AG09309 (cell line): ENCODE data around the gene NEDD8.

Source experiments
- DNase-seq: peaks from one replicate; pipeline ENCODE4 v3.0.0-alpha.2; 2010; ENCODE audit warnings: low read depth
- H3K4me3 ChIP-seq: 2 replicates; pipeline ENCODE4 v1.5.1; 2011; ENCODE audit warnings: mild to moderate bottlenecking, low read depth, low read length, moderate library complexity; ENCODE audit not compliant: control insufficient read depth
- TF ChIP-seq, protein P1 (sequence below): IDR thresholded peaks from 2 replicates; pipeline ENCODE4 v1.5.1; 2011; ENCODE audit warnings: mild to moderate bottlenecking, low read depth, low read length, inconsistent platforms; ENCODE audit not compliant: insufficient read depth, control insufficient read depth; ENCODE audit errors: missing control alignments

Gene NEDD8

GRCh38 chr14:24195186-24196070 is 36.7 kb downstream of the NEDD8 start, which contains the start of gene TM9SF1:
Gene TM9SF1, minus strand, starts transcription at chr14:24195441. Its CDS starts 422 bp downstream, at chr14:24195019.
- peak; percentile 63 for DNase-seq
- H3K4me3 ChIP-seq, result peak within 1 kb of the TSS; percentile 94
- TF ChIP-seq, protein P1, sequence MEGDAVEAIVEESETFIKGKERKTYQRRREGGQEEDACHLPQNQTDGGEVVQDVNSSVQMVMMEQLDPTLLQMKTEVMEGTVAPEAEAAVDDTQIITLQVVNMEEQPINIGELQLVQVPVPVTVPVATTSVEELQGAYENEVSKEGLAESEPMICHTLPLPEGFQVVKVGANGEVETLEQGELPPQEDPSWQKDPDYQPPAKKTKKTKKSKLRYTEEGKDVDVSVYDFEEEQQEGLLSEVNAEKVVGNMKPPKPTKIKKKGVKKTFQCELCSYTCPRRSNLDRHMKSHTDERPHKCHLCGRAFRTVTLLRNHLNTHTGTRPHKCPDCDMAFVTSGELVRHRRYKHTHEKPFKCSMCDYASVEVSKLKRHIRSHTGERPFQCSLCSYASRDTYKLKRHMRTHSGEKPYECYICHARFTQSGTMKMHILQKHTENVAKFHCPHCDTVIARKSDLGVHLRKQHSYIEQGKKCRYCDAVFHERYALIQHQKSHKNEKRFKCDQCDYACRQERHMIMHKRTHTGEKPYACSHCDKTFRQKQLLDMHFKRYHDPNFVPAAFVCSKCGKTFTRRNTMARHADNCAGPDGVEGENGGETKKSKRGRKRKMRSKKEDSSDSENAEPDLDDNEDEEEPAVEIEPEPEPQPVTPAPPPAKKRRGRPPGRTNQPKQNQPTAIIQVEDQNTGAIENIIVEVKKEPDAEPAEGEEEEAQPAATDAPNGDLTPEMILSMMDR, result no peak

DNA sequence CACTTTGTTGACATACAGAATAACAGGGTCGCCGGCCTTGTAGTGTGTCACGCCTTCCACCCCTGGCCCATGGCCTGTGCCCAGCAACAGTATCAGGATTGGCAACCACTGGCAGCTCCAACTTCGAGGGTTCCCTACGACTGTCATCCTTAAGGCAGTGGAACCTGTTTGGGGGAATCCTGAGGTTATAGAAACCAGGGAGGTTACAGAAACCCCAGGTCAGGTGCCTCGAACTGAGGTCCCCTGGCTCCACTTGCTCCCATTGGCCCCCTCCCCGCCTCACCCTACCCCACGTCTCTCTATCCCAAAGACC is 37.3 kb downstream of the NEDD8 start:
- H3K4me3 ChIP-seq, result peak overlapping the region; percentile 94
- no peak for DNase-seq
- TF ChIP-seq, protein P1, result no peak

- H3K4me3 ChIP-seq, result peak overlapping the region; percentile 94
- TF ChIP-seq, protein P1, result no peak
- no peak for DNase-seq
Observed at GRCh38 chr14:24194186-24194872, 37.8 kb downstream of the NEDD8 start.

DNA sequence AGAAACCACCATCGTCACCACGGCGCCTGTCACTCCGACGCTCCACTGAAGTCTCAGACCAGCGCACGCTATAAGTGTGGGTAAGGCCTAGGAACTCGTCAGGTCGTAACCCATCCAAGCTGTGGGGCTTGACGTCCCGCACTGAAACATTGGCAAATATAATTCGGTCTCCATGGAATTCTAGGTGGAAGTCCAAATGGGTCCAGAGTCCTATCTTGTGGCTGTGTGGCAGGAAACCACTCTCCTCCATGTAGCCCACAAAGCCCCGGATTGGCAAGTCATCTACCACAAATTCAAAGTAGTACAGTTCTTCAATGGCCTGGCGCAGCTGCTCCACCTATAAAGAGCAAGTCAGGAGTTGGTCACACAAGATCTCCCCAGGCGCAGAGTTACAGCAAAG is 39.2 kb downstream of the NEDD8 start:
- no peak for DNase-seq
- TF ChIP-seq, protein P1, result no peak
- no peak overlapping the region for H3K4me3 ChIP-seq

- TF ChIP-seq, protein P1, result no peak
- DNase-seq, result no peak
- H3K4me3 ChIP-seq, result no peak overlapping the region
Observed at GRCh38 chr14:24190416-24190815, 41.8 kb downstream of the NEDD8 start.

GRCh38 chr14:24189460-24189859 is 42.7 kb downstream of the NEDD8 start:
- TF ChIP-seq, protein P1, result no peak
- no peak overlapping the region for H3K4me3 ChIP-seq
- no peak for DNase-seq
